ENCODE data around the gene C19orf85. TPM values are rescaled to one million over a fixed set of nuclear protein-coding genes. Genes with fewer than 3 reads are reported as not detected.

C19orf85 gene
- total and polyA plus RNA-seq, 10 of the 15 experiments (the other 5 are each of a cell fraction or from before 2014, with no cell fraction given) = not detected

- TF ChIP-seq NBN (IDR thresholded peaks at IDR 0.05) (no peak), MLLT1 (IDR thresholded peaks at IDR 0.05) (no peak), SMAD1 (IDR thresholded peaks at IDR 0.05; ENCODE audit: low read depth, partially characterized antibody) (no peak), SP1 (IDR thresholded peaks at IDR 0.05; ENCODE audit: low read depth, low read length) (no peak), KDM1A (IDR thresholded peaks at IDR 0.05; ENCODE audit: borderline replicate concordance) (no peak), NR2C2 (IDR thresholded peaks at IDR 0.05; ENCODE audit: borderline replicate concordance, control insufficient read depth, insufficient read length, low read depth) (no peak), SUZ12 (IDR thresholded peaks at IDR 0.05; ENCODE audit: unreplicated experiment) (no peak)
- RAD21 ChIA-PET (ENCODE audit: unreplicated experiment) = interaction anchor here (0.6 to 1.0 kb wide), 2 partner anchors 18 to 24 kb away, joined by 3 to 4 read pairs; no protein-coding TSS in a partner anchor
- no peak overlapping the region for H3K27ac ChIP-seq (ENCODE audit: control insufficient read depth, insufficient read depth)
- peaks cover 0 to 9% of the 10 kb centered on the region in 2 experiments; a peak in 2 of 4 replicates for H3K36me3 ChIP-seq (ENCODE audit: control insufficient read depth in 2 of 2, insufficient read depth in 2 of 2, low read length in 1 of 2)
- no peaks in the 10 kb centered on the region for H3K27me3 ChIP-seq (replicated peaks in 1 of 2; ENCODE audit: control insufficient read depth in 2 of 2, insufficient read depth in 2 of 2, low read length in 1 of 2)
- FAIRE-seq (no peak), DNase-seq (ENCODE audit: low read depth, low spot score) (no peak), ATAC-seq (no peak)
- no peak overlapping the region for H3K4me3 ChIP-seq
- CTCF ChIA-PET = interaction anchor here (1.1 kb wide), 1 partner anchor 12 kb away, joined by 4 read pairs; no protein-coding TSS in a partner anchor
- H3K4me1 ChIP-seq (ENCODE audit: control insufficient read depth, insufficient read depth, low read length) = peaks cover 28% of the 10 kb centered on the region
- intact Hi-C loops (cut with micrococcal nuclease; ENCODE audit: unreplicated experiment) = no loop called here
- WGBS (ENCODE audit: insufficient coverage, insufficient replicate concordance, low lambda C conversion rate, missing lambda C conversion rate) = 74% methylated on average over 15 of the region's 15 CpGs
- H3K9me3 ChIP-seq (replicated peaks; ENCODE audit: control insufficient read depth, insufficient read depth, low read length) = no peaks in the 10 kb centered on the region
- H3K79me2 ChIP-seq (ENCODE audit: control insufficient read depth, insufficient read depth, low read length) = peaks cover 6% of the 10 kb centered on the region
- BruUV-seq (replicated peaks) = no TSS peak
- SMC1A ChIA-PET (ENCODE audit: uncharacterized antibody, unreplicated experiment) = no interaction called here
- no peaks in the 10 kb centered on the region for H4K20me1 ChIP-seq (ENCODE audit: control insufficient read depth, insufficient read depth)
- 0 out of 2 replicates have a peak overlapping the region, but pooled peaks have one; percentile 14 for H3K4me2 ChIP-seq (ENCODE audit: control insufficient read depth, insufficient read depth)
- POLR2A ChIA-PET = no interaction called here
- no peak overlapping the region for H2AFZ ChIP-seq (ENCODE audit: control insufficient read depth, low read depth, low read length)
- H3K9ac ChIP-seq (ENCODE audit: control insufficient read depth, insufficient read depth, low read length) = no peak overlapping the region
- in situ Hi-C loops (cut with MboI) = no loop called here
These were observed 15.1 kb upstream of the C19orf85 start for GRCh38 chr19:55479451-55480230.

Data from GM12878 (cell line).